HepG2 (cell line): ENCODE measurements around the gene MIB2. TPM values are rescaled to one million over a fixed set of nuclear protein-coding genes. Genes with fewer than 3 reads are reported as not detected.

Experiments used
- ATF7-NPFF ChIP-seq: sonication (generic); formaldehyde crosslinking; IDR thresholded peaks from 2 replicates; pipeline ENCODE4 v1.8.1; 2023; ENCODE audit warnings: mild to moderate bottlenecking, low read depth, missing genetic modification reagents, moderate library complexity
- FIP1L1 ChIP-seq: fragments of 200-400 bp; formaldehyde crosslinking; IDR thresholded peaks from 2 replicates; pipeline ENCODE4 v1.6.1; 2018; ENCODE audit warnings: low read depth, mild to moderate bottlenecking, low read length, moderate library complexity, borderline replicate concordance; ENCODE audit not compliant: insufficient read depth
- HDAC6 ChIP-seq: fragments of 200-600 bp; sonication (generic); IDR thresholded peaks from 2 replicates; pipeline ENCODE4 v1.7.0; 2017; ENCODE audit warnings: mild to moderate bottlenecking, antibody characterized with exemption, low read length, low read depth
- IKZF1 ChIP-seq: fragments of 450-650 bp; IDR thresholded peaks from 2 replicates; pipeline ENCODE4 v1.7.1; 2016
- KDM6A ChIP-seq: IDR thresholded peaks from 2 replicates; pipeline ENCODE4 v1.6.1; 2016; ENCODE audit warnings: low read depth
- MTF2 ChIP-seq: sonication (generic); formaldehyde crosslinking; IDR thresholded peaks from 2 replicates; pipeline ENCODE4 v1.5.0; 2020; ENCODE audit warnings: missing genetic modification reagents, borderline replicate concordance
- MYC ChIP-seq: sonication (generic); formaldehyde crosslinking; IDR thresholded peaks from 2 replicates; pipeline ENCODE4 v1.9.0; 2021; ENCODE audit warnings: missing genetic modification reagents, borderline replicate concordance
- NBN ChIP-seq: fragments of 450-650 bp; conservative IDR thresholded peaks from 2 replicates; pipeline ENCODE4 v1.6.1; 2017
- NCOA5 ChIP-seq: sonication (generic); formaldehyde crosslinking; IDR thresholded peaks from 2 replicates; pipeline ENCODE4 v1.4.0; 2020; ENCODE audit warnings: missing genetic modification reagents
- NR2F6 ChIP-seq, 2 experiments: IDR thresholded peaks; 2 replicates each; pipeline ENCODE4 v1.6.1; 2016; ENCODE audit warnings: antibody characterized with exemption in 1 of 2, mild to moderate bottlenecking in 1 of 2
- RAD51 ChIP-seq: fragments of 450-650 bp; IDR thresholded peaks from 2 replicates; pipeline ENCODE4 v1.6.1; 2016; ENCODE audit warnings: borderline replicate concordance
- RNF2 ChIP-seq: fragments of 450-650 bp; conservative IDR thresholded peaks from 2 replicates; pipeline ENCODE4 v1.6.1; 2016; ENCODE audit warnings: low read depth
- TGIF2 ChIP-seq: IDR thresholded peaks from 2 replicates; pipeline ENCODE4 v1.6.1; 2016; ENCODE audit warnings: control low read depth, missing compliant biosample characterization
- XBP1 ChIP-seq: sonication (generic); formaldehyde crosslinking; IDR thresholded peaks from 2 replicates; pipeline ENCODE4 v1.5.0; 2020; ENCODE audit warnings: missing genetic modification reagents
- ZFP36L2 ChIP-seq: sonication (generic); formaldehyde crosslinking; IDR thresholded peaks from 2 replicates; pipeline ENCODE4 v1.4.0; 2020; ENCODE audit warnings: missing genetic modification reagents
- ZNF20 ChIP-seq: sonication (generic); formaldehyde crosslinking; IDR thresholded peaks from 2 replicates; pipeline ENCODE4 v1.4.0; 2020; ENCODE audit warnings: mild to moderate bottlenecking, moderate library complexity, missing genetic modification reagents
- ZNF382 ChIP-seq: sonication (generic); formaldehyde crosslinking; IDR thresholded peaks from 2 replicates; pipeline ENCODE4 v1.5.0; 2020; ENCODE audit warnings: missing genetic modification reagents, mild to moderate bottlenecking, borderline replicate concordance
- ZNF678 ChIP-seq: sonication (generic); formaldehyde crosslinking; IDR thresholded peaks from 2 replicates; pipeline ENCODE4 v1.4.0; 2020; ENCODE audit warnings: mild to moderate bottlenecking, missing genetic modification reagents
- ZNF773 ChIP-seq: sonication (generic); formaldehyde crosslinking; IDR thresholded peaks from 2 replicates; pipeline ENCODE4 v1.4.0; 2020; ENCODE audit warnings: missing genetic modification reagents, borderline replicate concordance
- ZSCAN22 ChIP-seq: sonication (generic); formaldehyde crosslinking; IDR thresholded peaks from 2 replicates; pipeline ENCODE4 v1.4.0; 2020; ENCODE audit warnings: mild to moderate bottlenecking, missing genetic modification reagents
- polyA plus RNA-seq, 8 experiments: library from polyadenylated mRNA; depleted of rRNA in 3 of 8; stranded (reverse) in 7 of 8; unstranded in 1 of 8; fragments of >200 nt; fragmentation: Illumina TruSeq in 4 of 8; extraction: Trizol in 4 of 8; gene quantifications; 2 replicates each; pipeline versions ENCODE4 v1.2.1 to v1.2.3, GENCODE V29; 2011 to 2016; ENCODE audit warnings: low read depth in 4 of 8, missing spikeins in 1 of 8, mixed read lengths in 1 of 8; ENCODE audit not compliant: insufficient read depth in 1 of 8
- total RNA-seq, 5 experiments: library from RNA; depleted of rRNA; stranded (reverse); fragments of >200 nt; fragmentation: Illumina TruSeq; extraction: Trizol; gene quantifications; 2 replicates each; pipeline ENCODE4 v1.2.3, GENCODE V29; 2016; ENCODE audit warnings: low read depth in 1 of 5
- TF ChIP-seq, protein P1 (sequence below): IDR thresholded peaks from 2 replicates; pipeline ENCODE4 v1.6.1; 2016; ENCODE audit warnings: missing biosample characterization, missing genetic modification reagents, low read depth
- TF ChIP-seq, protein P2 (sequence below): sonication (generic); formaldehyde crosslinking; IDR thresholded peaks from 2 replicates; pipeline ENCODE4 v1.4.0; 2020; ENCODE audit warnings: missing genetic modification reagents, mild to moderate bottlenecking, borderline replicate concordance
- TF ChIP-seq, protein P3 (sequence below): sonication (generic); formaldehyde crosslinking; IDR thresholded peaks from 2 replicates; pipeline ENCODE4 v1.5.0; 2020; ENCODE audit warnings: mild to moderate bottlenecking, missing genetic modification reagents
- TF ChIP-seq, protein P4 (sequence below): sonication (generic); formaldehyde crosslinking; IDR thresholded peaks from 2 replicates; pipeline ENCODE4 v1.8.0; 2022; ENCODE audit warnings: missing genetic modification reagents, low read depth, mild to moderate bottlenecking, borderline replicate concordance

The MIB2 gene
- total and polyA plus RNA-seq, 2 of the 13 experiments (the other 11 are each of a cell fraction or from before 2014, with no cell fraction given), result 19.9 to 30.4 TPM

DNA sequence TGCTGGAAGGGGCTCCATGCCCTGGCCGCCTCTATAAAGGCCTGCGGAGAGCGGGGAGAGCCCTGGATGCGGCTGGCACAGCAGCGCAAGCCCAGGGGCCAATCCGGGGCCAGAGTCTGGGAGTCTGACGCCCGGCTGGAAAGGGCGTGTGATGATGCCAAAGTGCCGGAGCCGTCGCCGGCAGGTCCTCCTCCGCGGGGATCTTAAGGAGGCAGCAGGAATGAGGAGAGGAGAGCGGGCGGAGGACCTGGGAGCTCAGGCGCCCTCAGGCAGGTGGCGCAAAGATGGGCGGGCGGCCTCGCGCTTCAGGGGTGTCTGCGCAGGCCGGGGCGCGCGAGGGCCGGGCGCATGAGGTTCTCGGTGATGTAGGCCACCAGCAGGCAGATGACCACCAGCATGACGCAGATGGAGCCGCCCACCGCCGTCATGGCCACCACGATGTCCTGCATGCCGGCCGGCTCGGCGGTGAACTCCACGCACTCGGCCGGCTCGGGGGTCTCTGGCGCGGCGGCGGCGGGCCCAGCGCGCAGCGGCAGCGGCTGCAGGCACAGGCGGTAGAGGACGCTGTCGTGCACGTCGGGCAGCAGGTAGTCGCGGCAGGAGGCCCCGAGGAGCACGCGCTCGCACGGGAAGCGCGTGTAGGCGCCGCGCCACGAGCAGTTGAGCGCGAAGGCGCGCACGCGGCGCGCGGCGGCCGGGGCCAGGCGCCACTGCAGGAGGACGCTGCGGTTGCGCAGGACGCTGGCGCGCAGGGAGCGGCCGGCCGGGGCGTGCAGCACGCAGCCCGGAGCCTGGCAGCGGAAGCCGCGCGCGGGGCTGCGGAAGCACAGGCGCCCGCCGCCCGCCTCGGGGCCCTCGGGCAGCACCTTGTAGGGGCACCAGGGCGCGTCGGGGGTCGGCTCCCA, 16.0 kb upstream of the MIB2 start (continued):
- TF ChIP-seq, protein P1, sequence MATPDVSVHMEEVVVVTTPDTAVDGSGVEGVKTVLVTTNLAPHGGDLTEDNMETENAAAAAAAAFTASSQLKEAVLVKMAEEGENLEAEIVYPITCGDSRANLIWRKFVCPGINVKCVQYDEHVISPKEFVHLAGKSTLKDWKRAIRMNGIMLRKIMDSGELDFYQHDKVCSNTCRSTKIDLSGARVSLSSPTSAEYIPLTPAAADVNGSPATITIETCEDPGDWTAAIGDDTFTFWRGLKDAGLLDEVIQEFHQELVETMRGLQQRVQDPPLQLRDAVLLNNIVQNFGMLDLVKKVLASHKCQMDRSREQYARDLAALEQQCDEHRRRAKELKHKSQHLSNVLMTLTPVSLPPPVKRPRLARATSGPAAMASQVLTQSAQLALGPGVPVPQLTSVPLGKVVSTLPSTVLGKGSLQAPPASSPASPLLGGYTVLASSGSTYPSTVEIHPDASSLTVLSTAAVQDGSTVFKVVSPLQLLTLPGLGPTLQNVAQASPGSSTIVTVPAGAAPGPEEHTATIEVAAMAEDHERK (CRISPR knock-in tag), result no peak
- TF ChIP-seq ATF7-NPFF (CRISPR knock-in tag) (peak; percentile 60; the same call in 1 of the 2 replicates), ZNF20 (no peak), ZNF773 (peak; percentile 37; the same call in 1 of the 2 replicates), ZNF382 (CRISPR knock-in tag) (no peak), IKZF1 (no peak), MTF2 (CRISPR knock-in tag) (no peak), HDAC6 (no peak), RNF2 (0 out of 2 replicates have a peak, but pooled peaks have one; percentile 39), TGIF2 (CRISPR knock-in tag) (no peak), ZNF678 (CRISPR knock-in tag) (no peak), ZFP36L2 (CRISPR knock-in tag) (no peak), ZSCAN22 (CRISPR knock-in tag) (no peak), XBP1 (no peak), NR2F6 (IDR thresholded peaks at IDR 0.05) (no peak), NR2F6 (CRISPR knock-in tag; IDR thresholded peaks at IDR 0.05) (no peak), RAD51 (no peak), FIP1L1 (no peak), MYC (CRISPR knock-in tag) (peak; percentile 52; the same call in 1 of the 2 replicates), NCOA5 (CRISPR knock-in tag) (no peak), KDM6A (CRISPR knock-in tag) (no peak), NBN (no peak)
- TF ChIP-seq, protein P2, sequence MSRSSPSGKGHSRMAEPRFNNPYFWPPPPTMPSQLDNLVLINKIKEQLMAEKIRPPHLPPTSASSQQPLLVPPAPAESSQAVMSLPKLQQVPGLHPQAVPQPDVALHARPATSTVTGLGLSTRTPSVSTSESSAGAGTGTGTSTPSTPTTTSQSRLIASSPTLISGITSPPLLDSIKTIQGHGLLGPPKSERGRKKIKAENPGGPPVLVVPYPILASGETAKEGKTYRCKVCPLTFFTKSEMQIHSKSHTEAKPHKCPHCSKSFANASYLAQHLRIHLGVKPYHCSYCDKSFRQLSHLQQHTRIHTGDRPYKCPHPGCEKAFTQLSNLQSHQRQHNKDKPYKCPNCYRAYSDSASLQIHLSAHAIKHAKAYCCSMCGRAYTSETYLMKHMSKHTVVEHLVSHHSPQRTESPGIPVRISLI (CRISPR knock-in tag), result no peak
- TF ChIP-seq, protein P3, sequence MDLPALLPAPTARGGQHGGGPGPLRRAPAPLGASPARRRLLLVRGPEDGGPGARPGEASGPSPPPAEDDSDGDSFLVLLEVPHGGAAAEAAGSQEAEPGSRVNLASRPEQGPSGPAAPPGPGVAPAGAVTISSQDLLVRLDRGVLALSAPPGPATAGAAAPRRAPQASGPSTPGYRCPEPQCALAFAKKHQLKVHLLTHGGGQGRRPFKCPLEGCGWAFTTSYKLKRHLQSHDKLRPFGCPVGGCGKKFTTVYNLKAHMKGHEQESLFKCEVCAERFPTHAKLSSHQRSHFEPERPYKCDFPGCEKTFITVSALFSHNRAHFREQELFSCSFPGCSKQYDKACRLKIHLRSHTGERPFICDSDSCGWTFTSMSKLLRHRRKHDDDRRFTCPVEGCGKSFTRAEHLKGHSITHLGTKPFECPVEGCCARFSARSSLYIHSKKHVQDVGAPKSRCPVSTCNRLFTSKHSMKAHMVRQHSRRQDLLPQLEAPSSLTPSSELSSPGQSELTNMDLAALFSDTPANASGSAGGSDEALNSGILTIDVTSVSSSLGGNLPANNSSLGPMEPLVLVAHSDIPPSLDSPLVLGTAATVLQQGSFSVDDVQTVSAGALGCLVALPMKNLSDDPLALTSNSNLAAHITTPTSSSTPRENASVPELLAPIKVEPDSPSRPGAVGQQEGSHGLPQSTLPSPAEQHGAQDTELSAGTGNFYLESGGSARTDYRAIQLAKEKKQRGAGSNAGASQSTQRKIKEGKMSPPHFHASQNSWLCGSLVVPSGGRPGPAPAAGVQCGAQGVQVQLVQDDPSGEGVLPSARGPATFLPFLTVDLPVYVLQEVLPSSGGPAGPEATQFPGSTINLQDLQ (CRISPR knock-in tag), result no peak
- TF ChIP-seq, protein P4, sequence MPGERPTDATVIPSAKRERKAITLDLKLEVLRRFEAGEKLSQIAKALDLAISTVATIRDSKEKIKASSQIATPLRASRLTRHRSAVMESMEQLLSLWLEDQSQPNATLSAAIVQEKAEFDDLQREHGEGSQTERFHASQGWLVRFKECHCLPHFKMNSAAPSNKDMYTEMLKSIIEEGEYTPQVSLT (CRISPR knock-in tag), result no peak
